Body of pancreas (tissue), 4 donors: Measurements from ENCODE around the gene GTF2F2. TPM values are rescaled to one million over a fixed set of nuclear protein-coding genes. Genes with fewer than 3 reads are reported as not detected.
"Not testable (repeated sequence)": the region's sequence is repeated elsewhere in the genome, so short reads cannot be mapped to it uniquely, and the experiment has no call there.

ENCODE experiments used
- ATAC-seq: fragments of 150-250 bp; one replicate; pipeline ENCODE4 v1.9.1; 2016
- DNase-seq, 4 donors: peaks; one replicate each; pipeline ENCODE4 v3.0.0-alpha.2; 2019
- H3K27ac ChIP-seq, 4 donors: fragments of 200-600 bp; sonication (generic); 1 replicate in 3 of 4; 2 replicates in 1 of 4; pipeline versions ENCODE4 v1.5.1 to v1.6.1; 2016 to 2019; ENCODE audit warnings: mild to moderate bottlenecking in 1 of 4, mixed read lengths in 1 of 4, moderate library complexity in 1 of 4
- H3K27me3 ChIP-seq, 2 donors: fragments of 200-600 bp; sonication (generic); one replicate each; pipeline ENCODE4 v1.6.0; 2016; ENCODE audit warnings: mild to moderate bottlenecking in 1 of 2
- H3K36me3 ChIP-seq, 2 donors: fragments of 200-600 bp; sonication (generic); replicated peaks in 1 of 2; 2 replicates each; pipeline ENCODE4 v1.5.1; 2016; ENCODE audit warnings: low read depth in 2 of 2; ENCODE audit not compliant: insufficient read depth in 1 of 2
- H3K4me1 ChIP-seq: fragments of 200-600 bp; sonication (generic); one replicate; pipeline ENCODE4 v1.6.0; 2016
- H3K4me3 ChIP-seq, 2 donors: fragments of 200-600 bp; sonication (generic); 1 replicate in 1 of 2; 2 replicates in 1 of 2; pipeline ENCODE4 v1.5.1; 2016 to 2019
- H3K9me3 ChIP-seq, 3 donors: fragments of 200-600 bp; sonication (generic); 1 replicate in 2 of 3; 2 replicates in 1 of 3; pipeline ENCODE4 v1.5.1; 2016
- CTCF ChIP-seq, 7 experiments: fragments of 450-650 bp in 4 of 7; fragments of 200-600 bp in 3 of 7; sonication (generic) in 3 of 7; IDR thresholded peaks; one replicate each; pipeline ENCODE4 v1.5.1; 2016 to 2019; ENCODE audit warnings: antibody characterized with exemption in 7 of 7
- POLR2A ChIP-seq, 3 donors: fragments of 450-650 bp; IDR thresholded peaks; one replicate each; pipeline ENCODE4 v1.6.1; 2016; ENCODE audit warnings: antibody characterized with exemption in 3 of 3, mild to moderate bottlenecking in 2 of 3
- WGBS, 2 donors: methylation state at CpG; one replicate each; pipeline ENCODE4 v1.1.5; 2017; 5-methylcytosine and 5-hydroxymethylcytosine counted together
- intact Hi-C: fragments of 100-400 bp; cut with DNase I; formaldehyde crosslinking; loops from one replicate; pipeline ENCODE4 v1.15.1; 2023
- total RNA-seq, 2 donors: library from RNA; depleted of rRNA; stranded (reverse); fragments of >200 nt; gene quantifications; one replicate each; pipeline ENCODE4 v1.1.0, GENCODE V29; 2016

Gene GTF2F2
- total RNA-seq, 2 donors from 2014 or later: 5.9 to 9.6 TPM

DNA sequence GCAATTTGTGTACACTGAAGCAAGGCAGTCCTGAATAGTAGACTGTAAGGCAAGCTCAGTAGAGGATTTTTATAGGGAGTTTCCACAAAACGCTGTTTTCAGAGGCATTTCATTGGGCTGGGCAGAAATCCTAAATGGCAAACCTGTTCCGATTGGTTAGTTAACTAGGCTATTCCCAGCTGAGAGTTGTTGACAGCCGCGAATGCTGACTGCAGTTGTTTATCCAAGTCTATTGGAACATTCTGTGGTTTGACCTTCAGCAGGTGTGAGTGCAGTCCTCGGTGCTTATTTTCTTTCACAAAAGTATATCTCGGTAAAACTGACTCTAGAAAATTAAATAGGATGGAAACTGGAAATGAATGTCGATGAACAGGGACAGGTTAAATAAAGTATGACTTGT is 175.2 kb downstream of the GTF2F2 start:
- peak in 3 of 4 donors; percentile 8 to 26 (median 21) for DNase-seq
- Histone ChIP-seq H3K36me3 (no peaks in the 10 kb centered on the region), H3K27me3 (no peaks in the 10 kb centered on the region), H3K4me3 (no peak overlapping the region), H3K27ac (no peak overlapping the region), H3K9me3 (no peaks in the 10 kb centered on the region), H3K4me1 (no peaks in the 10 kb centered on the region)
- ATAC-seq: peak; percentile 64
- WGBS, 2 donors: 40 to 54% methylated on average over 7 of the region's 7 CpGs
- intact Hi-C loops: no loop called here
- TF ChIP-seq CTCF (IDR thresholded peaks at IDR 0.05): no peak
- TF ChIP-seq POLR2A (IDR thresholded peaks at IDR 0.05): no peak

- no peaks in the 10 kb centered on the region for H3K36me3 ChIP-seq
- H3K9me3 ChIP-seq: no peaks in the 10 kb centered on the region
- no peak overlapping the region for H3K27ac ChIP-seq
- no peaks in the 10 kb centered on the region for H3K27me3 ChIP-seq
- ATAC-seq: no peak
- no peak for TF ChIP-seq CTCF (IDR thresholded peaks at IDR 0.05)
- no peak for TF ChIP-seq POLR2A (IDR thresholded peaks at IDR 0.05)
- H3K4me3 ChIP-seq: no peak overlapping the region
- H3K4me1 ChIP-seq: no peaks in the 10 kb centered on the region
- intact Hi-C loops: no loop called here
- no peak for DNase-seq
Measured at GRCh38 chr13:45296259-45296658, 175.9 kb downstream of the GTF2F2 start.

DNA sequence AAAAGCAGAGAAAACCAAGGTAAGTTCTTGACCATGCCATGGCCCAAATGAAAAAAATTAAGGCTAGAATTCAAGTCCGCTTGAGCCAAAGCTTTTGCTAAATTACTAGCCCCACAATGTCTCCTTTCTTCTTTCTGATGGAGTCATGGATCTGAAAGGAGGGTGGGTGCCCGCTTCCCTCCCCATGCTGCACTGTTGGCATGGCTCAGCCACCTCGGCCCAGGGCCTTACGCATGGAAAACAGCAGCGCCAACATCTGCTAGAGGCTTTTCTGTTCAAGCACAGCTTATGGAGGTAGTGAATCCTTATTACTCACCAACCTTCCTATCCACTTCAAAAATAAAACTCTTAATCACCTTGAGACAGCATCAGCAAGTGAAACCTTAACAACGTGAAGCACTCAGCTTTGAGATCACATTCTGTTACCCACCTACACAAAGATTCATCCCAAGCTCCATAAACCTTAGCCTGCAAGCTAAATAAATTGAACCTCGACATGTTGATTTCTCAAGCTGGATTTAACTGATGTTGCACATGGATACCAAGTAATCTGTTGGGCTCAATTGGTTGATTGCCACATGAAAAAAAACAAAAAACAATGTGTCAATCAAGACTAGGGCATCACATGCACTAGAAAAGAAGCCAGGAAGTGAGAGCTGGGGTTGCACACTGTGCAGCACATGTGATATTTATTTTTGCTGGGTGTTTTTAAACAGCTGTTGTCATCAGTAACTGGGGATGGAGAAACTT is 177.3 kb downstream of the GTF2F2 start:
- Histone ChIP-seq H3K27me3 (no peaks in the 10 kb centered on the region), H3K36me3 (no peaks in the 10 kb centered on the region), H3K4me1 (no peaks in the 10 kb centered on the region), H3K9me3 (no peaks in the 10 kb centered on the region), H3K27ac (no peak overlapping the region), H3K4me3 (no peak overlapping the region)
- no peak for TF ChIP-seq POLR2A (IDR thresholded peaks at IDR 0.05)
- no peak for TF ChIP-seq CTCF (IDR thresholded peaks at IDR 0.05)
- 75 to 76% methylated on average over 7 of the region's 7 CpGs for WGBS, 2 donors
- DNase-seq: no peak
- intact Hi-C loops: no loop called here
- ATAC-seq: no peak

DNA sequence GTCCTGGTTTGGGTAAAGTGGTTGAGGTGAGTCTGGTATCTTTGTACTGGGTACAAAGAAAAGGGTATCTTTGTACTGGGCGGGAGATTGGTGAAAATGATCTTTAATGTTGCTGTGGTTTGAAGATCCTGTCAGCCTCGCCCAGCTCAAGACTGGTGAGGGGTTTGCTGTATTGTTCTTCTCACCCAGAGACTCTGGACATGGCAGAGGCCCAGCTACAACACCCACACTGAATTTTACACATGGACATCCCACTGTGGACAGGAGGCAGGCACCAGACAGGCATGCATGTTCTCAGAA is 177.8 kb downstream of the GTF2F2 start:
- Histone ChIP-seq H3K9me3 (no peaks in the 10 kb centered on the region), H3K27me3 (no peaks in the 10 kb centered on the region), H3K27ac (no peak overlapping the region), H3K36me3 (no peaks in the 10 kb centered on the region), H3K4me1 (no peaks in the 10 kb centered on the region), H3K4me3 (no peak overlapping the region)
- no peak for DNase-seq
- intact Hi-C loops: no loop called here
- WGBS, 2 donors: 82 to 83% methylated on average over 2 of the region's 2 CpGs
- ATAC-seq: no peak
- TF ChIP-seq POLR2A (IDR thresholded peaks at IDR 0.05): no peak
- TF ChIP-seq CTCF (IDR thresholded peaks at IDR 0.05): no peak

DNA sequence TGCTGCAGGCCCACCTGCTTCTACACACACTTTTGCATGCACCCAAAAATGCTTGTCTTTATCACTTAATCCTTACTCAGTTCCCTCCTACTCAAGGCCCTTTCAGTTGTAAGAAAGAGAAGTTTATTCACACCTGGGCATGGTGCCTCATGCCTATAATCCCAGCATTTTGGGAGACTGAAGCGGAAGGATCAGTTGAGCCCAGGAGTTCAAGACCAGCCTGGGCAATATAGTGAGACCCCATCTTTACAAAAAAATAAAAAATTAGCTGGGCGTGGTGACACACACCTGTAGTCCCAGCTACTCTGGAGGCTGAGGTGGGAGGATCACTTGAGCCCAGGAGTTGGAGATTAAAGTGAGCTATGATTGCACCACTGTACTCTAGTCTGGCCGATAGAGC is 178.2 kb downstream of the GTF2F2 start:
- 87 to 95% methylated on average over 3 of the region's 3 CpGs for WGBS, 2 donors
- intact Hi-C loops, H3K27ac ChIP-seq, H3K27me3 ChIP-seq, H3K36me3 ChIP-seq, ATAC-seq, H3K4me1 ChIP-seq, DNase-seq, H3K9me3 ChIP-seq, H3K4me3 ChIP-seq: not testable (repeated sequence)
